Loucy (cell line): ENCODE measurements around the gene NDUFV3.

Source experiments
- EZH2phosphoT487 ChIP-seq: fragments of 200-600 bp; IDR thresholded peaks from 2 replicates; pipeline ENCODE4 v1.6.1; 2018; ENCODE audit warnings: antibody characterized with exemption, mild to moderate bottlenecking, moderate library complexity, borderline replicate concordance
- TF ChIP-seq, protein P1 (sequence below): fragments of 200-600 bp; sonication (generic); conservative IDR thresholded peaks from 2 replicates; pipeline ENCODE4 v1.5.1; 2014; ENCODE audit warnings: mild to moderate bottlenecking, antibody characterized with exemption, low read length

DNA sequence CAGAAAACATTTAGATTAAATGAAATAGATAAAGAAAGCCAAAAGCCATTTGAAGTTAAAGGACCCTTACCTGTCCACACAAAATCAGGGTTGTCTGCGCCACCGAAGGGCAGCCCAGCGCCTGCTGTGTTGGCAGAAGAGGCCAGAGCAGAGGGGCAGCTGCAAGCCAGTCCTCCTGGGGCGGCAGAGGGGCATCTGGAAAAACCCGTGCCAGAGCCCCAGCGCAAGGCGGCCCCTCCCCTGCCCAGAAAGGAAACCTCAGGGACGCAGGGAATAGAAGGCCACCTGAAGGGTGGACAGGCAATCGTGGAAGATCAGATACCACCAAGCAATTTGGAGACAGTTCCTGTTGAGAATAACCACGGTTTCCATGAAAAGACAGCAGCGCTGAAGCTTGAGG is 10.7 kb downstream of the NDUFV3 start:
- TF ChIP-seq, protein P1, sequence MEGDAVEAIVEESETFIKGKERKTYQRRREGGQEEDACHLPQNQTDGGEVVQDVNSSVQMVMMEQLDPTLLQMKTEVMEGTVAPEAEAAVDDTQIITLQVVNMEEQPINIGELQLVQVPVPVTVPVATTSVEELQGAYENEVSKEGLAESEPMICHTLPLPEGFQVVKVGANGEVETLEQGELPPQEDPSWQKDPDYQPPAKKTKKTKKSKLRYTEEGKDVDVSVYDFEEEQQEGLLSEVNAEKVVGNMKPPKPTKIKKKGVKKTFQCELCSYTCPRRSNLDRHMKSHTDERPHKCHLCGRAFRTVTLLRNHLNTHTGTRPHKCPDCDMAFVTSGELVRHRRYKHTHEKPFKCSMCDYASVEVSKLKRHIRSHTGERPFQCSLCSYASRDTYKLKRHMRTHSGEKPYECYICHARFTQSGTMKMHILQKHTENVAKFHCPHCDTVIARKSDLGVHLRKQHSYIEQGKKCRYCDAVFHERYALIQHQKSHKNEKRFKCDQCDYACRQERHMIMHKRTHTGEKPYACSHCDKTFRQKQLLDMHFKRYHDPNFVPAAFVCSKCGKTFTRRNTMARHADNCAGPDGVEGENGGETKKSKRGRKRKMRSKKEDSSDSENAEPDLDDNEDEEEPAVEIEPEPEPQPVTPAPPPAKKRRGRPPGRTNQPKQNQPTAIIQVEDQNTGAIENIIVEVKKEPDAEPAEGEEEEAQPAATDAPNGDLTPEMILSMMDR = no peak
- no peak for TF ChIP-seq EZH2phosphoT487
